HCT116 (cell line): ENCODE measurements around the gene MYBPC3. TPM values are rescaled to one million over a fixed set of nuclear protein-coding genes. Genes with fewer than 3 reads are reported as not detected.

Experiments used
- ATAC-seq: fragments of 200-7000 bp; cut with Tn5 transposase; 2 replicates; pipeline ENCODE4 v1.9.1; 2020; ENCODE audit warnings: mild to moderate bottlenecking, moderate library complexity
- BruUV-seq: library from RNA; stranded (reverse); fragments of 400-500 nt; replicated peaks from 2 replicates; lab custom pipeline; 2021; lab: Mats Ljungman, UMichigan
- CTCF ChIA-PET: fragments of 300-600 bp; sonication (Branson Sonifier 250); formaldehyde crosslinking; loops from one replicate; lab custom pipeline; 2021; ENCODE audit warnings: antibody characterized with exemption; lab: Charles Lee
- POLR2A ChIA-PET: fragments of 300-600, 350-600 bp; sonication (Branson Sonifier 250); formaldehyde crosslinking; loops from one replicate; lab custom pipeline; 2021; ENCODE audit warnings: antibody characterized with exemption; lab: Charles Lee
- RAD21 ChIA-PET, 2 experiments: fragments of 300-600 bp; sonication (Branson Sonifier 250); formaldehyde crosslinking; loops; one replicate each; lab custom pipeline; 2023; ENCODE audit warnings: low total read pairs in 2 of 2; ENCODE audit not compliant: uncharacterized antibody in 2 of 2, unreplicated experiment in 2 of 2, low non-redundant PET in 1 of 2; lab: Charles Lee
- DNase-seq: peaks from one replicate; pipeline ENCODE4 v3.0.0-alpha.2; 2010; ENCODE audit warnings: low read depth, low spot score
- H2AFZ ChIP-seq: fragments of 200-600 bp; shearing (Covaris generic), sonication (generic); 2 replicates; pipeline ENCODE4 v1.6.1; 2017; ENCODE audit warnings: low read depth, mixed run types, mixed read lengths, antibody characterized with exemption, low read length; ENCODE audit not compliant: poor library complexity, severe bottlenecking
- H3K27ac ChIP-seq: 2 replicates; pipeline ENCODE4 v1.5.1; 2012; ENCODE audit warnings: low read depth, low read length
- H3K27me3 ChIP-seq: fragments of 200-600 bp; sonication (generic); 2 replicates; pipeline ENCODE4 v1.6.1; 2016; ENCODE audit warnings: mixed run types, low read length, mixed read lengths; ENCODE audit not compliant: insufficient read depth
- H3K36me3 ChIP-seq, 2 experiments: fragments of 200-500 bp in 1 of 2; fragments of 200-600 bp in 1 of 2; sonication (Bioruptor generic) in 1 of 2; sonication (generic) in 1 of 2; 2 replicates each; pipeline versions ENCODE4 v1.5.1 to v1.6.1; 2014 to 2016; ENCODE audit warnings: low read length in 2 of 2, inconsistent platforms in 1 of 2, mixed read lengths in 1 of 2, mixed run types in 1 of 2; ENCODE audit not compliant: insufficient read depth in 2 of 2, control insufficient read depth in 1 of 2
- H3K4me1 ChIP-seq, 2 experiments: fragments of 200-600 bp in 1 of 2; sonication (generic) in 1 of 2; 2 replicates each; pipeline versions ENCODE4 v1.5.1 to v1.6.1; 2012 to 2017; ENCODE audit warnings: low read length in 2 of 2, inconsistent platforms in 1 of 2, mild to moderate bottlenecking in 1 of 2, mixed read lengths in 1 of 2, mixed run types in 1 of 2, moderate library complexity in 1 of 2; ENCODE audit not compliant: insufficient read depth in 2 of 2, control insufficient read depth in 1 of 2
- H3K4me2 ChIP-seq: fragments of 200-600 bp; sonication (generic); 2 replicates; pipeline ENCODE4 v1.6.1; 2017; ENCODE audit warnings: mixed run types, low read length, mixed read lengths
- H3K4me3 ChIP-seq, 2 experiments: fragments of 200-600 bp in 1 of 2; sonication (generic) in 1 of 2; replicated peaks in 1 of 2; 2 replicates each; pipeline ENCODE4 v1.5.1; 2011 to 2016; ENCODE audit warnings: low read length in 2 of 2, control low read depth in 1 of 2, low read depth in 1 of 2, mild to moderate bottlenecking in 1 of 2, mixed read lengths in 1 of 2, mixed run types in 1 of 2
- H3K79me2 ChIP-seq: fragments of 200-600 bp; sonication (generic); 2 replicates; pipeline ENCODE4 v1.6.1; 2017; ENCODE audit warnings: mild to moderate bottlenecking, mixed run types, low read length, moderate library complexity, mixed read lengths; ENCODE audit not compliant: insufficient read depth
- H3K9ac ChIP-seq: fragments of 200-600 bp; sonication (generic); 2 replicates; pipeline ENCODE4 v1.6.1; 2016; ENCODE audit warnings: low read length, mixed read lengths
- H3K9me2 ChIP-seq: fragments of 200-600 bp; sonication (generic), shearing (Covaris generic); 2 replicates; pipeline ENCODE4 v1.6.1; 2017; ENCODE audit warnings: mixed run types, mild to moderate bottlenecking, moderate library complexity; ENCODE audit not compliant: insufficient read depth
- H3K9me3 ChIP-seq, 2 experiments: fragments of 200-500 bp in 1 of 2; fragments of 200-600 bp in 1 of 2; sonication (Bioruptor generic) in 1 of 2; sonication (generic) in 1 of 2; 2 replicates each; pipeline ENCODE4 v1.6.1; 2014 to 2017; ENCODE audit warnings: low read length in 2 of 2, mixed read lengths in 2 of 2, inconsistent platforms in 1 of 2, low read depth in 1 of 2, mild to moderate bottlenecking in 1 of 2, mixed run types in 1 of 2, moderate library complexity in 1 of 2; ENCODE audit not compliant: control insufficient read depth in 1 of 2, insufficient read depth in 1 of 2
- H4K20me1 ChIP-seq: fragments of 200-600 bp; sonication (generic), shearing (Covaris generic); 2 replicates; pipeline ENCODE4 v1.6.1; 2017; ENCODE audit warnings: mixed run types, mild to moderate bottlenecking, moderate library complexity; ENCODE audit not compliant: insufficient read depth
- CTCF ChIP-seq, 3 experiments: fragments of 200-600 bp in 1 of 3; sonication (generic) in 1 of 3; IDR thresholded peaks in 2 of 3; conservative IDR thresholded peaks in 1 of 3; 2 replicates each; pipeline ENCODE4 v1.5.1; 2012 to 2017; ENCODE audit warnings: low read depth in 2 of 3, low read length in 2 of 3, antibody characterized with exemption in 1 of 3, borderline replicate concordance in 1 of 3, control low read depth in 1 of 3, mild to moderate bottlenecking in 1 of 3, mixed read lengths in 1 of 3, mixed run types in 1 of 3, moderate library complexity in 1 of 3; ENCODE audit not compliant: insufficient read depth in 1 of 3
- EZH2 ChIP-seq: fragments of 200-600 bp; sonication (generic); IDR thresholded peaks from 2 replicates; pipeline ENCODE4 v1.6.1; 2017; ENCODE audit warnings: antibody characterized with exemption, mixed run types
- JUND ChIP-seq: IDR thresholded peaks from 2 replicates; pipeline ENCODE4 v1.6.1; 2012
- MAX ChIP-seq: IDR thresholded peaks from 2 replicates; pipeline ENCODE4 v1.6.1; 2012
- POLR2A ChIP-seq: IDR thresholded peaks from 2 replicates; pipeline ENCODE4 v1.7.0; 2011; ENCODE audit warnings: borderline replicate concordance; ENCODE audit not compliant: insufficient read depth, insufficient read length; ENCODE audit errors: extremely low read depth
- intact Hi-C: fragments of 100-400 bp; cut with micrococcal nuclease; formaldehyde crosslinking; loops from 2 replicates; pipeline ENCODE4 v1.10.0; 2022
- total RNA-seq: library from RNA; stranded (reverse); gene quantifications from one replicate; pipeline ENCODE4 v1.2.1, GENCODE V29; 2021; ENCODE audit not compliant: unreplicated experiment

MYBPC3 gene
- total RNA-seq, 1 experiment from 2014 or later, result 0.25 TPM

- ChIA-PET CTCF (no interaction called here), RAD21 (no interaction called here), POLR2A (no interaction called here)
- BruUV-seq, result no TSS peak
- no peaks in the 10 kb centered on the region for H3K36me3 ChIP-seq
- intact Hi-C loops, result no loop called here
- no peak overlapping the region for H3K4me2 ChIP-seq
- H3K79me2 ChIP-seq, result no peaks in the 10 kb centered on the region
- H3K9me2 ChIP-seq, result no peaks in the 10 kb centered on the region
- no peak for ATAC-seq
- H3K4me1 ChIP-seq, result peaks cover 6 to 14% of the 10 kb centered on the region in 2 experiments; a peak in 3 of 4 replicates
- no peaks in the 10 kb centered on the region for H3K9me3 ChIP-seq
- H3K9ac ChIP-seq, result no peak overlapping the region
- no peak overlapping the region for H2AFZ ChIP-seq
- H3K27me3 ChIP-seq, result no peaks in the 10 kb centered on the region
- H3K4me3 ChIP-seq, result no peak overlapping the region
- TF ChIP-seq JUND (no peak), EZH2 (no peak), POLR2A (no peak), MAX (no peak), CTCF (IDR thresholded peaks at IDR 0.05 in 2 of 3, conservative IDR thresholded peaks at IDR 0.05 in 1 of 3; ENCODE audit: borderline replicate concordance in 1 of 3, insufficient read depth in 1 of 3, low read depth in 2 of 3, low read length in 2 of 3) (no peak)
- H4K20me1 ChIP-seq, result no peaks in the 10 kb centered on the region
- no peak for DNase-seq
- H3K27ac ChIP-seq, result no peak overlapping the region
Observed at GRCh38 chr11:47338396-47339241, 13.9 kb downstream of the MYBPC3 start.
